Astrocyte (in vitro differentiated cells and primary cell): Measurements from ENCODE around the gene SLC39A10.

Experiments used
- CTCF ChIP-seq: IDR thresholded peaks from 2 replicates; pipeline ENCODE4 v1.5.1; 2011; ENCODE audit warnings: low read depth, mild to moderate bottlenecking, inconsistent platforms, low read length, moderate library complexity; ENCODE audit not compliant: insufficient read depth
- EZH2 ChIP-seq: IDR thresholded peaks from 2 replicates; pipeline ENCODE4 v1.6.1; 2012; ENCODE audit warnings: mild to moderate bottlenecking, low read length, inconsistent platforms; ENCODE audit not compliant: insufficient read depth

- TF ChIP-seq CTCF (no peak), EZH2 (no peak)
Measured at GRCh38 chr2:195694553-195694952, 37.5 kb downstream of the SLC39A10 start.
